CD4-positive, alpha-beta memory T cell (primary cell): ENCODE data around the gene IFNA21. TPM values are rescaled to one million over a fixed set of nuclear protein-coding genes. Genes with fewer than 3 reads are reported as not detected.

Experiments used
- CTCF ChIA-PET: fragments of 350-600 bp; sonication (Branson Sonifier 250); formaldehyde crosslinking; loops from one replicate; lab custom pipeline; 2021; ENCODE audit warnings: inconsistent platforms; ENCODE audit not compliant: partially characterized antibody; lab: Charles Lee
- POLR2A ChIA-PET: fragments of 350-600 bp; sonication (Branson Sonifier 250); formaldehyde crosslinking; loops from one replicate; lab custom pipeline; 2021; ENCODE audit not compliant: partially characterized antibody; lab: Charles Lee
- DNase-seq, 5 donors: peaks; one replicate each; pipeline versions ENCODE4 v3.0.0 to v3.0.0-alpha.2; 2020 to 2022; ENCODE audit warnings: mixed read lengths in 1 of 5
- H3K27ac ChIP-seq: one replicate; pipeline ENCODE4 v1.7.0; 2013; ENCODE audit warnings: low read depth, low read length
- H3K27me3 ChIP-seq: 2 replicates; pipeline ENCODE4 v1.7.0; 2013; ENCODE audit warnings: mild to moderate bottlenecking, low read length, moderate library complexity; ENCODE audit not compliant: insufficient read depth
- H3K36me3 ChIP-seq: 2 replicates; pipeline ENCODE4 v1.7.0; 2013; ENCODE audit warnings: mild to moderate bottlenecking, low read length, moderate library complexity; ENCODE audit not compliant: insufficient read depth
- H3K4me1 ChIP-seq: 2 replicates; pipeline ENCODE4 v1.7.0; 2013; ENCODE audit warnings: mild to moderate bottlenecking, low read length, moderate library complexity; ENCODE audit not compliant: insufficient read depth
- H3K4me3 ChIP-seq, 2 donors: one replicate each; pipeline ENCODE4 v1.7.0; 2013; ENCODE audit warnings: low read length in 2 of 2, mild to moderate bottlenecking in 1 of 2
- H3K9me3 ChIP-seq, 2 donors: one replicate each; pipeline ENCODE4 v1.7.0; 2013; ENCODE audit warnings: low read length in 2 of 2, control low read depth in 1 of 2; ENCODE audit not compliant: control insufficient read depth in 1 of 2
- H3K27ac Mint-ChIP-seq, 7 donors: one replicate each; pipeline ENCODE4 v1.8.0; 2020 to 2021; ENCODE audit warnings: mixed read lengths in 7 of 7, mild to moderate bottlenecking in 6 of 7, inconsistent platforms in 3 of 7, moderate library complexity in 3 of 7
- H3K27me3 Mint-ChIP-seq, 2 donors: one replicate each; pipeline ENCODE4 v1.8.0; 2020 to 2021; ENCODE audit warnings: mixed read lengths in 2 of 2
- H3K36me3 Mint-ChIP-seq, 2 donors: one replicate each; pipeline ENCODE4 v1.8.0; 2020 to 2021; ENCODE audit warnings: mixed read lengths in 2 of 2, inconsistent platforms in 1 of 2, mild to moderate bottlenecking in 1 of 2
- H3K4me1 Mint-ChIP-seq, 4 donors: one replicate each; pipeline ENCODE4 v1.8.0; 2020 to 2021; ENCODE audit warnings: mixed read lengths in 4 of 4, mild to moderate bottlenecking in 1 of 4
- H3K4me3 Mint-ChIP-seq, 8 donors: one replicate each; pipeline ENCODE4 v1.8.0; 2020 to 2021; ENCODE audit warnings: mixed read lengths in 8 of 8, mild to moderate bottlenecking in 7 of 8, moderate library complexity in 6 of 8, inconsistent platforms in 3 of 8
- H3K9me3 Mint-ChIP-seq, 8 donors: one replicate each; pipeline ENCODE4 v1.8.0; 2020 to 2021; ENCODE audit warnings: mixed read lengths in 8 of 8, mild to moderate bottlenecking in 5 of 8, inconsistent platforms in 3 of 8, moderate library complexity in 1 of 8
- intact Hi-C: fragments of 100-400 bp; cut with micrococcal nuclease; formaldehyde crosslinking; loops from one replicate; pipeline ENCODE4 v1.15.1; 2023
- polyA plus RNA-seq, 2 donors: library from polyadenylated mRNA; unstranded; fragments of 300-500 nt; fragmentation: Illumina TruSeq; gene quantifications; one replicate each; pipeline ENCODE4 v1.2.3, GENCODE V29; 2021
- total RNA-seq, 2 experiments: library from RNA; stranded (reverse); gene quantifications; one replicate each; pipeline ENCODE4 v1.2.3, GENCODE V29; 2021

IFNA21 gene
- total and polyA plus RNA-seq, 4 experiments from 2014 or later: not detected

GRCh38 chr9:21171351-21171750 is 4.9 kb upstream of the IFNA21 start:
- no peak overlapping the region for H3K27ac ChIP-seq
- no peak overlapping the region for H3K4me3 Mint-ChIP-seq
- peaks cover 2% of the 10 kb centered on the region in 2 donors for H3K27me3 Mint-ChIP-seq
- H3K36me3 Mint-ChIP-seq: no peaks in the 10 kb centered on the region
- no peak overlapping the region for H3K4me3 ChIP-seq
- H3K4me1 ChIP-seq: no peaks in the 10 kb centered on the region
- CTCF ChIA-PET: no interaction called here
- H3K36me3 ChIP-seq: no peaks in the 10 kb centered on the region
- no peaks in the 10 kb centered on the region for H3K27me3 ChIP-seq
- intact Hi-C loops: no loop called here
- no peaks in the 10 kb centered on the region for H3K9me3 Mint-ChIP-seq
- peaks cover 0 to 4% (median 2%) of the 10 kb centered on the region in 4 donors for H3K4me1 Mint-ChIP-seq
- POLR2A ChIA-PET: no interaction called here
- no peak overlapping the region for H3K27ac Mint-ChIP-seq
- no peak for DNase-seq
- H3K9me3 ChIP-seq: no peaks in the 10 kb centered on the region

- no peaks in the 10 kb centered on the region for H3K36me3 ChIP-seq
- H3K4me3 ChIP-seq: no peak overlapping the region
- no peak overlapping the region for H3K27ac ChIP-seq
- peaks cover 0 to 2% (median 0%) of the 10 kb centered on the region in 8 donors for H3K9me3 Mint-ChIP-seq
- H3K27me3 ChIP-seq: no peaks in the 10 kb centered on the region
- H3K9me3 ChIP-seq: no peaks in the 10 kb centered on the region
- no peak for DNase-seq
- no peaks in the 10 kb centered on the region for H3K36me3 Mint-ChIP-seq
- no peak overlapping the region for H3K4me3 Mint-ChIP-seq
- H3K4me1 Mint-ChIP-seq: peaks cover 23 to 34% (median 24%) of the 10 kb centered on the region in 4 donors
- intact Hi-C loops: no loop called here
- H3K4me1 ChIP-seq: peaks cover 11% of the 10 kb centered on the region
- CTCF ChIA-PET: no interaction called here
- H3K27ac Mint-ChIP-seq: no peak overlapping the region
- peaks cover 2 to 5% of the 10 kb centered on the region in 2 donors for H3K27me3 Mint-ChIP-seq
- POLR2A ChIA-PET: no interaction called here
These were observed 944 bp downstream of the IFNA21 start for GRCh38 chr9:21165516-21165915.

GRCh38 chr9:21160178-21160577 is 6.3 kb downstream of the IFNA21 start:
- peak; percentile 16 to 42 (median 37) for DNase-seq
- Mint-ChIP-seq H3K36me3 (no peaks in the 10 kb centered on the region), H3K4me3 (peak overlapping the region; percentile 42 to 86 (median 78)), H3K27me3 (no peaks in the 10 kb centered on the region), H3K4me1 (peaks cover 32 to 50% (median 37%) of the 10 kb centered on the region in 4 donors), H3K9me3 (peaks cover 0 to 6% (median 3%) of the 10 kb centered on the region in 8 donors), H3K27ac (peak overlapping the region in 3 of 7 donors; percentile 42 to 78 (median 71))
- Histone ChIP-seq H3K27ac (no peak overlapping the region), H3K4me3 (peak overlapping the region in 1 of 2 donors; percentile 27), H3K4me1 (peaks cover 26% of the 10 kb centered on the region), H3K9me3 (no peaks in the 10 kb centered on the region), H3K36me3 (no peaks in the 10 kb centered on the region), H3K27me3 (no peaks in the 10 kb centered on the region)
- POLR2A ChIA-PET: interaction anchor here (1.2 kb wide), 1 partner anchor 476 kb away, joined by 3 read pairs; the partner anchor contains the start of gene FOCAD
- intact Hi-C loops: no loop called here
- CTCF ChIA-PET: interaction anchor here (0.8 to 3.1 kb wide), 6 partner anchors 9 to 236 kb away, joined by 3 to 18 read pairs (median 4); no protein-coding TSS in a partner anchor

- H3K36me3 ChIP-seq: no peaks in the 10 kb centered on the region
- Mint-ChIP-seq H3K27me3 (peaks cover 0 to 1% of the 10 kb centered on the region in 2 donors), H3K36me3 (no peaks in the 10 kb centered on the region), H3K4me1 (peaks cover 14 to 19% (median 15%) of the 10 kb centered on the region in 4 donors), H3K27ac (no peak overlapping the region), H3K9me3 (peaks cover 0 to 6% (median 3%) of the 10 kb centered on the region in 8 donors), H3K4me3 (no peak overlapping the region)
- no peaks in the 10 kb centered on the region for H3K27me3 ChIP-seq
- intact Hi-C loops: loop anchor here (2.0 to 10.0 kb wide), 3 partner anchors 79 to 171 kb away; no protein-coding TSS in a partner anchor
- H3K9me3 ChIP-seq: no peaks in the 10 kb centered on the region
- ChIA-PET CTCF (interaction anchor here (1.4 to 1.9 kb wide), 3 partner anchors 40 to 241 kb away, joined by 4 to 6 read pairs (median 5); no protein-coding TSS in a partner anchor), POLR2A (no interaction called here)
- DNase-seq: no peak
- no peak overlapping the region for H3K27ac ChIP-seq
- H3K4me3 ChIP-seq: no peak overlapping the region
- H3K4me1 ChIP-seq: peaks cover 15% of the 10 kb centered on the region
These were observed 11.0 kb downstream of the IFNA21 start for GRCh38 chr9:21155501-21155900.

- Histone ChIP-seq H3K36me3 (no peaks in the 10 kb centered on the region), H3K9me3 (no peaks in the 10 kb centered on the region), H3K4me1 (peaks cover 4% of the 10 kb centered on the region), H3K27ac (no peak overlapping the region), H3K27me3 (no peaks in the 10 kb centered on the region), H3K4me3 (no peak overlapping the region)
- ChIA-PET POLR2A (interaction anchor here (0.9 kb wide), 1 partner anchor 175 kb away, joined by 3 read pairs; no protein-coding TSS in a partner anchor), CTCF (interaction anchor here (0.8 to 2.8 kb wide), 23 partner anchors 9 to 558 kb away, joined by 3 to 32 read pairs (median 5); partner anchors contain the start of genes IFNA7 and IFNW1)
- Mint-ChIP-seq H3K27me3 (peaks cover 0 to 1% of the 10 kb centered on the region in 2 donors), H3K36me3 (peaks cover 0 to under 1% of the 10 kb centered on the region in 2 donors), H3K9me3 (peaks cover 0 to 7% (median 4%) of the 10 kb centered on the region in 8 donors), H3K27ac (peak overlapping the region in 2 of 7 donors; percentile 58 to 59), H3K4me1 (peaks cover 4 to 9% (median 7%) of the 10 kb centered on the region in 4 donors), H3K4me3 (peak overlapping the region in 1 of 8 donors; percentile 59)
- intact Hi-C loops: loop anchor here (1.0 to 10.0 kb wide), 5 partner anchors 81 to 635 kb away; no protein-coding TSS in a partner anchor
- peak in 4 of 5 donors; percentile 6 to 27 (median 22) for DNase-seq
These were observed 12.3 kb downstream of the IFNA21 start for GRCh38 chr9:21154018-21154608.

- intact Hi-C loops: loop anchor here (1.0 to 10.0 kb wide), 5 partner anchors 81 to 636 kb away; no protein-coding TSS in a partner anchor
- H3K27me3 ChIP-seq: no peaks in the 10 kb centered on the region
- ChIA-PET POLR2A (no interaction called here), CTCF (interaction anchor here (0.8 to 2.8 kb wide), 23 partner anchors 9 to 558 kb away, joined by 3 to 32 read pairs (median 5); partner anchors contain the start of genes IFNA7 and IFNW1)
- Mint-ChIP-seq H3K4me3 (no peak overlapping the region), H3K27ac (no peak overlapping the region), H3K36me3 (peaks cover 2 to 3% of the 10 kb centered on the region in 2 donors), H3K27me3 (peaks cover 0 to 1% of the 10 kb centered on the region in 2 donors), H3K4me1 (peaks cover 0 to 5% (median 4%) of the 10 kb centered on the region in 4 donors), H3K9me3 (peaks cover 0 to 14% (median 8%) of the 10 kb centered on the region in 8 donors)
- H3K4me1 ChIP-seq: no peaks in the 10 kb centered on the region
- H3K9me3 ChIP-seq: no peaks in the 10 kb centered on the region
- H3K4me3 ChIP-seq: no peak overlapping the region
- no peak for DNase-seq
- no peaks in the 10 kb centered on the region for H3K36me3 ChIP-seq
- H3K27ac ChIP-seq: no peak overlapping the region
These were observed 13.0 kb downstream of the IFNA21 start for GRCh38 chr9:21153336-21154017.
